HepG2 (cell line): ENCODE data around the gene TMEM144. TPM values are rescaled to one million over a fixed set of nuclear protein-coding genes. Genes with fewer than 3 reads are reported as not detected.

ENCODE experiments used
- BATF2 ChIP-seq: sonication (generic); formaldehyde crosslinking; IDR thresholded peaks from 2 replicates; pipeline ENCODE4 v1.8.0; 2022; ENCODE audit warnings: mild to moderate bottlenecking, missing genetic modification reagents, moderate library complexity
- BCL6 ChIP-seq: IDR thresholded peaks from 2 replicates; pipeline ENCODE4 v1.6.1; 2016; ENCODE audit warnings: missing genetic modification reagents, missing compliant biosample characterization
- BRD4 ChIP-seq: sonication (generic); formaldehyde crosslinking; IDR thresholded peaks from 2 replicates; pipeline ENCODE4 v1.4.0; 2020; ENCODE audit warnings: missing genetic modification reagents
- CCAR2 ChIP-seq: fragments of 200-400 bp; formaldehyde crosslinking; optimal IDR thresholded peaks from 2 replicates; pipeline ENCODE3; 2018; ENCODE audit warnings: low read depth, mild to moderate bottlenecking, low read length, moderate library complexity
- E2F2 ChIP-seq: sonication (generic); formaldehyde crosslinking; IDR thresholded peaks from 2 replicates; pipeline ENCODE4 v1.4.0; 2020; ENCODE audit warnings: missing genetic modification reagents, borderline replicate concordance
- EP300 ChIP-seq, 3 experiments: sonication (generic) in 1 of 3; formaldehyde crosslinking in 1 of 3; IDR thresholded peaks; 2 replicates each; pipeline versions ENCODE4 v1.5.1 to v1.6.1; 2011 to 2020; ENCODE audit warnings: low read depth in 2 of 3, low read length in 2 of 3, borderline replicate concordance in 1 of 3, improper control_type of control experiment in 1 of 3, mild to moderate bottlenecking in 1 of 3, missing genetic modification reagents in 1 of 3, moderate library complexity in 1 of 3
- FOXA3 ChIP-seq: IDR thresholded peaks from 2 replicates; pipeline ENCODE4 v1.6.1; 2016; ENCODE audit warnings: missing genetic modification reagents, missing compliant biosample characterization
- FOXK1 ChIP-seq: sonication (generic); formaldehyde crosslinking; IDR thresholded peaks from 2 replicates; pipeline ENCODE4 v1.4.0; 2020; ENCODE audit warnings: low read depth, missing genetic modification reagents, borderline replicate concordance
- GPN1 ChIP-seq: sonication (generic); formaldehyde crosslinking; IDR thresholded peaks from 2 replicates; pipeline ENCODE4 v1.5.1; 2020; ENCODE audit warnings: missing genetic modification reagents, borderline replicate concordance
- GTF2F1 ChIP-seq: fragments of 150-350 bp; IDR thresholded peaks from 2 replicates; pipeline ENCODE4 v1.6.1; 2014; ENCODE audit warnings: low read length
- HDAC2 ChIP-seq: sonication (generic); formaldehyde crosslinking; IDR thresholded peaks from 2 replicates; pipeline ENCODE4 v1.4.0; 2020; ENCODE audit warnings: missing genetic modification reagents
- IRX3 ChIP-seq: sonication (generic); formaldehyde crosslinking; IDR thresholded peaks from 2 replicates; pipeline ENCODE4 v1.8.1; 2023; ENCODE audit warnings: mild to moderate bottlenecking, low read depth, missing genetic modification reagents, borderline replicate concordance
- KDM3A ChIP-seq: IDR thresholded peaks from 2 replicates; pipeline ENCODE4 v1.6.1; 2018; ENCODE audit warnings: low read depth, missing compliant biosample characterization
- KLF15 ChIP-seq: sonication (generic); formaldehyde crosslinking; IDR thresholded peaks from 2 replicates; pipeline ENCODE4 v1.8.1; 2023; ENCODE audit warnings: borderline replicate concordance, mild to moderate bottlenecking, inconsistent platforms, missing genetic modification reagents, mixed read lengths
- KMT2A ChIP-seq: sonication (generic); formaldehyde crosslinking; IDR thresholded peaks from 2 replicates; pipeline ENCODE4 v1.4.0; 2020; ENCODE audit warnings: missing genetic modification reagents
- PPARG ChIP-seq: conservative IDR thresholded peaks from 2 replicates; pipeline ENCODE4 v1.6.1; 2016; ENCODE audit warnings: missing biosample characterization, missing genetic modification reagents
- RXRB ChIP-seq: IDR thresholded peaks from 2 replicates; pipeline ENCODE4 v1.6.1; 2016; ENCODE audit warnings: borderline replicate concordance, missing genetic modification reagents, missing compliant biosample characterization
- TAF15 ChIP-seq: fragments of 200-400 bp; formaldehyde crosslinking; IDR thresholded peaks from one replicate; pipeline ENCODE4 v1.6.1; 2018; ENCODE audit warnings: mild to moderate bottlenecking, low read depth, low read length; ENCODE audit not compliant: poor library complexity, severe bottlenecking
- TMF1 ChIP-seq: sonication (generic); formaldehyde crosslinking; IDR thresholded peaks from 2 replicates; pipeline ENCODE4 v1.8.1; 2022; ENCODE audit warnings: low read depth, missing genetic modification reagents
- ZFP62 ChIP-seq: sonication (generic); formaldehyde crosslinking; IDR thresholded peaks from 2 replicates; pipeline ENCODE4 v1.4.0; 2020; ENCODE audit warnings: missing genetic modification reagents
- ZNF282 ChIP-seq: fragments of 450-650 bp; IDR thresholded peaks from 2 replicates; pipeline ENCODE4 v1.6.1; 2018; ENCODE audit not compliant: partially characterized antibody
- ZNF569 ChIP-seq: sonication (generic); formaldehyde crosslinking; IDR thresholded peaks from 2 replicates; pipeline ENCODE4 v1.5.0; 2020; ENCODE audit warnings: mild to moderate bottlenecking, missing genetic modification reagents, moderate library complexity, borderline replicate concordance
- ZNF879 ChIP-seq: sonication (generic); formaldehyde crosslinking; IDR thresholded peaks from 2 replicates; pipeline ENCODE4 v1.8.1; 2023; ENCODE audit warnings: missing genetic modification reagents
- ZSCAN21 ChIP-seq: sonication (generic); formaldehyde crosslinking; IDR thresholded peaks from 2 replicates; pipeline ENCODE4 v1.8.0; 2022; ENCODE audit warnings: mild to moderate bottlenecking, missing genetic modification reagents, moderate library complexity, borderline replicate concordance
- polyA plus RNA-seq, 8 experiments: library from polyadenylated mRNA; depleted of rRNA in 3 of 8; stranded (reverse) in 7 of 8; unstranded in 1 of 8; fragments of >200 nt; fragmentation: Illumina TruSeq in 4 of 8; extraction: Trizol in 4 of 8; gene quantifications; 2 replicates each; pipeline versions ENCODE4 v1.2.1 to v1.2.3, GENCODE V29; 2011 to 2016; ENCODE audit warnings: low read depth in 4 of 8, missing spikeins in 1 of 8, mixed read lengths in 1 of 8; ENCODE audit not compliant: insufficient read depth in 1 of 8
- total RNA-seq, 5 experiments: library from RNA; depleted of rRNA; stranded (reverse); fragments of >200 nt; fragmentation: Illumina TruSeq; extraction: Trizol; gene quantifications; 2 replicates each; pipeline ENCODE4 v1.2.3, GENCODE V29; 2016; ENCODE audit warnings: low read depth in 1 of 5
- TF ChIP-seq, protein P1 (sequence below): sonication (generic); formaldehyde crosslinking; IDR thresholded peaks from 2 replicates; pipeline ENCODE4 v1.8.1; 2023; ENCODE audit warnings: mild to moderate bottlenecking, inconsistent platforms, moderate library complexity, missing genetic modification reagents, borderline replicate concordance

TMEM144 gene
- total and polyA plus RNA-seq, 2 of the 13 experiments (the other 11 are each of a cell fraction or from before 2014, with no cell fraction given) = 10.9 to 12.3 TPM

- TF ChIP-seq, protein P1, sequence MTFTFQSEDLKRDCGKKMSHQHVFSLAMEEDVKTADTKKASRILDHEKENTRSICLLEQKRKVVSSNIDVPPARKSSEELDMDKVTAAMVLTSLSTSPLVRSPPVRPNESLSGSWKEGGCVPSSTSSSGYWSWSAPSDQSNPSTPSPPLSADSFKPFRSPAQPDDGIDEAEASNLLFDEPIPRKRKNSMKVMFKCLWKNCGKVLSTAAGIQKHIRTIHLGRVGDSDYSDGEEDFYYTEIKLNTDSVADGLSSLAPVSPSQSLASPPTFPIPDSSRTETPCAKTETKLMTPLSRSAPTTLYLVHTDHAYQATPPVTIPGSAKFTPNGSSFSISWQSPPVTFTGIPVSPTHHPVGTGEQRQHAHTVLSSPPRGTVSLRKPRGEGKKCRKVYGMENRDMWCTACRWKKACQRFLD = no peak
- TF ChIP-seq KDM3A (CRISPR knock-in tag) (no peak), BRD4 (no peak), HDAC2 (CRISPR knock-in tag) (0 out of 2 replicates have a peak, but pooled peaks have one; percentile 16), TAF15 (no peak), CCAR2 (no peak), ZNF282 (no peak), BATF2 (CRISPR knock-in tag) (no peak), ZFP62 (CRISPR knock-in tag) (no peak), ZNF879 (no peak), KMT2A (CRISPR knock-in tag) (no peak), TMF1 (CRISPR knock-in tag) (no peak), FOXK1 (CRISPR knock-in tag) (no peak), ZSCAN21 (CRISPR knock-in tag) (no peak), ZNF569 (CRISPR knock-in tag) (no peak), BCL6 (CRISPR knock-in tag) (peak; percentile 39; the same call in 1 of the 2 replicates), RXRB (CRISPR knock-in tag) (peak; percentile 68; the same call in 1 of the 2 replicates), IRX3 (no peak), FOXA3 (peak; percentile 59; the same call in 1 of the 2 replicates), GPN1 (CRISPR knock-in tag) (no peak), PPARG (CRISPR knock-in tag) (peak; percentile 94), KLF15 (CRISPR knock-in tag) (no peak), EP300 (IDR thresholded peaks at IDR 0.05; ENCODE audit: low read depth in 2 of 2, low read length in 2 of 2) (peak in 1 of 2 experiments; percentile 70; a peak in 2 of 4 replicates), EP300 (CRISPR knock-in tag; IDR thresholded peaks at IDR 0.05; ENCODE audit: borderline replicate concordance) (no peak), GTF2F1 (no peak), E2F2 (CRISPR knock-in tag) (no peak)
Measured at GRCh38 chr4:158243071-158243470, 32.8 kb downstream of the TMEM144 start (continued).
